NB4 (cell line): ENCODE results near the gene NKAP.
"Not testable (repeated sequence)": the region's sequence is repeated elsewhere in the genome, so short reads cannot be mapped to it uniquely, and the experiment has no call there.

Experiments
- CTCF ChIP-seq: IDR thresholded peaks from one replicate; pipeline ENCODE4 v1.5.1; 2012; ENCODE audit warnings: low read depth, low read length
- MYC ChIP-seq: IDR thresholded peaks from 2 replicates; pipeline ENCODE4 v1.6.1; 2011; ENCODE audit warnings: low read depth, low read length
- POLR2A ChIP-seq: IDR thresholded peaks from 2 replicates; pipeline ENCODE4 v1.6.1; 2011; ENCODE audit warnings: mild to moderate bottlenecking; ENCODE audit not compliant: insufficient read length; ENCODE audit errors: extremely low read depth
- TF ChIP-seq, protein P1 (sequence below): IDR thresholded peaks from 2 replicates; pipeline ENCODE4 v1.6.1; 2011; ENCODE audit warnings: low read depth, low read length

GRCh38 chrX:119966837-119967236, 23.3 kb upstream of the NKAP start:
- TF ChIP-seq CTCF, POLR2A, MYC: not testable (repeated sequence)
- TF ChIP-seq, protein P1, sequence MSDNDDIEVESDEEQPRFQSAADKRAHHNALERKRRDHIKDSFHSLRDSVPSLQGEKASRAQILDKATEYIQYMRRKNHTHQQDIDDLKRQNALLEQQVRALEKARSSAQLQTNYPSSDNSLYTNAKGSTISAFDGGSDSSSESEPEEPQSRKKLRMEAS, result not testable (repeated sequence)
